ENCODE measurements around the gene RGS6. TPM values are rescaled to one million over a fixed set of nuclear protein-coding genes. Genes with fewer than 3 reads are reported as not detected.

RGS6 gene
- total and polyA plus RNA-seq, 7 donors, result 0.19 to 1.6 (median 0.42) TPM

- H3K27ac ChIP-seq, result no peak overlapping the region
- no peak for ATAC-seq
- no peaks in the 10 kb centered on the region for H3K9me3 ChIP-seq
- TF ChIP-seq CTCF (IDR thresholded peaks at IDR 0.05), result no peak
- H3K27me3 ChIP-seq (ENCODE audit: insufficient read depth in 3 of 3, low read length in 2 of 3), result no peaks in the 10 kb centered on the region
- no peaks in the 10 kb centered on the region for H3K4me1 ChIP-seq
- no peak for DNase-seq
- 61 to 72% (median 67%) methylated on average over 5 of the region's 5 CpGs for WGBS, 3 donors
- intact Hi-C loops (cut with DNase I), result loop anchor here in 1 of 2 donors (1.0 kb wide), 1 partner anchor 36 kb away; no protein-coding TSS in a partner anchor
- no peak overlapping the region for H3K4me3 ChIP-seq
- H3K36me3 ChIP-seq (ENCODE audit: insufficient read depth in 1 of 2, low read depth in 1 of 2), result no peaks in the 10 kb centered on the region
Observed at GRCh38 chr14:71994416-71994815, 62.2 kb downstream of the RGS6 start.

- intact Hi-C loops (cut with DNase I), result no loop called here
- H3K27ac ChIP-seq, result no peak overlapping the region
- ATAC-seq (no peak), DNase-seq (no peak)
- no peaks in the 10 kb centered on the region for H3K4me1 ChIP-seq
- 93% methylated on average over 9 of the region's 9 CpGs for WGBS, 3 donors
- H3K9me3 ChIP-seq, result no peaks in the 10 kb centered on the region
- no peaks in the 10 kb centered on the region for H3K27me3 ChIP-seq (ENCODE audit: insufficient read depth in 3 of 3, low read length in 2 of 3)
- H3K4me3 ChIP-seq, result no peak overlapping the region
- no peaks in the 10 kb centered on the region for H3K36me3 ChIP-seq (ENCODE audit: insufficient read depth in 1 of 2, low read depth in 1 of 2)
- TF ChIP-seq CTCF (IDR thresholded peaks at IDR 0.05), result no peak
Observed at GRCh38 chr14:71995741-71996140, 63.5 kb downstream of the RGS6 start.

GRCh38 chr14:71996610-71997009 is 64.4 kb downstream of the RGS6 start:
- WGBS, 3 donors, result 80 to 95% (median 83%) methylated on average over 3 of the region's 3 CpGs
- no peak overlapping the region for H3K4me3 ChIP-seq
- H3K4me1 ChIP-seq, result no peaks in the 10 kb centered on the region
- no peaks in the 10 kb centered on the region for H3K27me3 ChIP-seq (ENCODE audit: insufficient read depth in 3 of 3, low read length in 2 of 3)
- H3K9me3 ChIP-seq, result no peaks in the 10 kb centered on the region
- H3K27ac ChIP-seq, result no peak overlapping the region
- H3K36me3 ChIP-seq (ENCODE audit: insufficient read depth in 1 of 2, low read depth in 1 of 2), result no peaks in the 10 kb centered on the region
- intact Hi-C loops (cut with DNase I), result no loop called here
- ATAC-seq (no peak), DNase-seq (no peak)
- no peak for TF ChIP-seq CTCF (IDR thresholded peaks at IDR 0.05)

DNA sequence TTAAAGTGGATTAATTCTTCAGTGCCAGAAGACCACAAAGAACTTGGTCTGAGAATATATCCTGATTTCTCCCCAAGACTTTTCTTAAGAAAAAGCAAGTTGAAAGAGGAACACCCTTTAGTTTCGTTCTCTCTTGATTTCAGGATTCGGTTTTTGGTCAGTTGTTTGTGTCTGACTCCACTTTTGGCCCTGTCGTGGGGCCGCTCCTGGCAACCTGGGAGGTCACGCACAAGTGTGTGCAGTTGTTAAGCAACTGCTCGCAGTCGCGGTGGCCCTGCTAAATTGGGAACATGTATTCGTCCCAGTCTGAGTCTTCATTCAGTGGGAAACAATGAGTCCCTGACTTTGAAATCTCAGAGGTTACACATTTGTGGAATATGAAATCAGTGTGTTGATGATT is 68.7 kb downstream of the RGS6 start:
- ATAC-seq, result no peak
- WGBS, 3 donors, result 20 to 48% (median 27%) methylated on average over 9 of the region's 9 CpGs
- TF ChIP-seq CTCF (IDR thresholded peaks at IDR 0.05), result no peak
- Histone ChIP-seq H3K4me1 (no peaks in the 10 kb centered on the region), H3K9me3 (no peaks in the 10 kb centered on the region), H3K27me3 (ENCODE audit: insufficient read depth in 3 of 3, low read length in 2 of 3) (no peaks in the 10 kb centered on the region), H3K27ac (peak overlapping the region; percentile 32), H3K36me3 (ENCODE audit: insufficient read depth in 1 of 2, low read depth in 1 of 2) (no peaks in the 10 kb centered on the region), H3K4me3 (no peak overlapping the region)
- intact Hi-C loops (cut with DNase I), result no loop called here
- DNase-seq, result peak; percentile 47 to 68

DNA sequence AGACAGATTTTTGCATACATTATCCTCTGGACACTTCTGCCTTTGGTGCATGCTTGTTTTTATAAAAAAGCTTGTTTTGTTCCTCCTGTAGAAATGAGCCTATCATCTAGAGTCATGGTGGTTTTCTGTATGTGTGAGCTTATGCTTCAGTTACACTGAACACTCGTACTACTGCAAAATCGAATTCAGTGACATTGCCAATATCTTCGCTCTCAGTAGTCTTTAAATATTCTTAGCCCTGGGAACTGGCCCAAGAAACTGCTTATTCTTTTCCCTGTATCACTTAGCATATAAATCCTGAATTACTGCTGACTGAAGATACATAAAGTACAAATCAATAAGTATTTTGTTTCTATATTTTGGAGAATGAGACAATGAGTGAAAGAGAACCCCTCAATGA is 70.5 kb downstream of the RGS6 start:
- TF ChIP-seq CTCF (IDR thresholded peaks at IDR 0.05), result no peak
- DNase-seq, result no peak
- no peak overlapping the region for H3K27ac ChIP-seq
- H3K4me1 ChIP-seq, result no peaks in the 10 kb centered on the region
- WGBS, 3 donors, result 73 to 86% (median 76%) methylated on average over 3 of the region's 3 CpGs
- H3K9me3 ChIP-seq, result no peaks in the 10 kb centered on the region
- H3K4me3 ChIP-seq, result no peak overlapping the region
- intact Hi-C loops (cut with DNase I), result no loop called here
- H3K36me3 ChIP-seq (ENCODE audit: insufficient read depth in 1 of 2, low read depth in 1 of 2), result no peaks in the 10 kb centered on the region
- no peaks in the 10 kb centered on the region for H3K27me3 ChIP-seq (ENCODE audit: insufficient read depth in 3 of 3, low read length in 2 of 3)
- no peak for ATAC-seq
